AG09319 (cell line): ENCODE measurements around the gene UNC13D.

Source experiments
- DNase-seq: peaks from one replicate; pipeline ENCODE4 v3.0.0-alpha.2; 2010; ENCODE audit warnings: low read depth; ENCODE audit errors: extremely low read depth
- CTCF ChIP-seq: IDR thresholded peaks from 2 replicates; pipeline ENCODE4 v1.5.1; 2011; ENCODE audit warnings: low read depth, mild to moderate bottlenecking, inconsistent platforms, low read length, moderate library complexity

UNC13D gene

GRCh38 chr17:75826561-75827307, 17.5 kb downstream of the UNC13D start:
- no peak for TF ChIP-seq CTCF
- DNase-seq = no peak

- no peak for TF ChIP-seq CTCF
- DNase-seq = no peak
These were observed 18.3 kb downstream of the UNC13D start for GRCh38 chr17:75825748-75826370.

- no peak for DNase-seq
- no peak for TF ChIP-seq CTCF
These were observed 19.1 kb downstream of the UNC13D start for GRCh38 chr17:75825149-75825552.

GRCh38 chr17:75824666-75825065, 19.5 kb downstream of the UNC13D start:
- no peak for TF ChIP-seq CTCF
- no peak for DNase-seq

GRCh38 chr17:75824050-75824552, 20.1 kb downstream of the UNC13D start:
- DNase-seq = no peak
- TF ChIP-seq CTCF = no peak

GRCh38 chr17:75823257-75824041, 20.8 kb downstream of the UNC13D start:
- DNase-seq = no peak
- no peak for TF ChIP-seq CTCF

GRCh38 chr17:75822800-75823166, 21.4 kb downstream of the UNC13D start:
- TF ChIP-seq CTCF = no peak
- DNase-seq = no peak
